GM12878 (cell line): Measurements from ENCODE around the gene SRP54. TPM values are rescaled to one million over a fixed set of nuclear protein-coding genes. Genes with fewer than 3 reads are reported as not detected.

Experiments used
- ATAC-seq: fragments of 200-7000 bp; cut with Tn5 transposase; 3 replicates; pipeline ENCODE4 v1.9.1; 2020; ENCODE audit warnings: mild to moderate bottlenecking, moderate library complexity
- BruUV-seq: library from RNA; stranded (reverse); fragments of 400-500 nt; replicated peaks from 2 replicates; lab custom pipeline; 2021; lab: Mats Ljungman, UMichigan
- CTCF ChIA-PET: fragments of 300-600 bp; sonication (Branson Sonifier 250); formaldehyde crosslinking; extraction: SDS; loops from one replicate; lab custom pipeline; 2021; ENCODE audit warnings: inconsistent platforms; lab: Yijun Ruan, JAX
- POLR2A ChIA-PET: fragments of 350-600 bp; formaldehyde crosslinking; extraction: SDS; loops from one replicate; lab custom pipeline; 2021; ENCODE audit warnings: inconsistent platforms; lab: Charles Lee
- RAD21 ChIA-PET: fragments of 300-600 bp; sonication (Branson Sonifier 250); formaldehyde crosslinking; loops from one replicate; lab custom pipeline; 2023; ENCODE audit warnings: antibody characterized with exemption; ENCODE audit not compliant: unreplicated experiment; lab: Charles Lee
- SMC1A ChIA-PET: fragments of 300-600 bp; sonication (Branson Sonifier 250); formaldehyde crosslinking; loops from one replicate; lab custom pipeline; 2023; ENCODE audit not compliant: unreplicated experiment, uncharacterized antibody; lab: Charles Lee
- DNase-seq: peaks from one replicate; pipeline ENCODE4 v3.0.0-alpha.2; 2011; ENCODE audit warnings: low read depth, low spot score
- FAIRE-seq: peaks from 3 replicates; lab custom pipeline; 2011; peaks lifted over from hg19 to GRCh38; lab: Jason Lieb, UNC
- H2AFZ ChIP-seq: 2 replicates; pipeline ENCODE4 v1.6.0; 2011; ENCODE audit warnings: low read depth, low read length, control low read depth; ENCODE audit not compliant: control insufficient read depth
- H3K27ac ChIP-seq: 2 replicates; pipeline ENCODE4 v1.5.1; 2011; ENCODE audit warnings: control low read depth; ENCODE audit not compliant: control insufficient read depth, insufficient read depth
- H3K27me3 ChIP-seq, 2 experiments: replicated peaks in 1 of 2; 2 replicates each; pipeline versions ENCODE4 v1.6.0 to v1.6.1; 2011; ENCODE audit warnings: low read length in 1 of 2; ENCODE audit not compliant: control insufficient read depth in 2 of 2, insufficient read depth in 2 of 2
- H3K36me3 ChIP-seq, 2 experiments: 2 replicates each; pipeline ENCODE4 v1.5.1; 2011; ENCODE audit warnings: low read length in 1 of 2; ENCODE audit not compliant: control insufficient read depth in 2 of 2, insufficient read depth in 2 of 2
- H3K4me1 ChIP-seq: 2 replicates; pipeline ENCODE4 v1.6.1; 2011; ENCODE audit warnings: mild to moderate bottlenecking, low read length, moderate library complexity, mixed read lengths; ENCODE audit not compliant: control insufficient read depth, insufficient read depth
- H3K4me2 ChIP-seq: 2 replicates; pipeline ENCODE4 v1.6.0; 2011; ENCODE audit warnings: control low read depth; ENCODE audit not compliant: control insufficient read depth, insufficient read depth
- H3K4me3 ChIP-seq: fragments of 200-600 bp; sonication (generic); 2 replicates; pipeline ENCODE4 v1.5.1; 2016
- H3K79me2 ChIP-seq: 2 replicates; pipeline ENCODE4 v1.6.0; 2011; ENCODE audit warnings: low read length; ENCODE audit not compliant: control insufficient read depth, insufficient read depth
- H3K9ac ChIP-seq: 2 replicates; pipeline ENCODE4 v1.8.0; 2011; ENCODE audit warnings: low read length, control low read depth, mixed read lengths; ENCODE audit not compliant: control insufficient read depth, insufficient read depth
- H3K9me3 ChIP-seq: replicated peaks from 3 replicates; pipeline ENCODE4 v1.5.1; 2011; ENCODE audit warnings: mild to moderate bottlenecking, low read length; ENCODE audit not compliant: control insufficient read depth, insufficient read depth
- H4K20me1 ChIP-seq: 2 replicates; pipeline ENCODE4 v1.6.0; 2011; ENCODE audit not compliant: control insufficient read depth, insufficient read depth
- FOXK2 ChIP-seq: fragments of 450-650 bp; IDR thresholded peaks from 2 replicates; pipeline ENCODE4 v1.6.1; 2017; ENCODE audit warnings: mild to moderate bottlenecking, moderate library complexity
- IRF4 ChIP-seq: IDR thresholded peaks from 2 replicates; pipeline ENCODE4 v1.6.1; 2011; ENCODE audit warnings: low read depth, low read length
- NFYA ChIP-seq: IDR thresholded peaks from 2 replicates; pipeline ENCODE4 v1.6.1; 2011; ENCODE audit warnings: low read depth, mild to moderate bottlenecking, low read length, improper control_type of control experiment, borderline replicate concordance
- NRF1 ChIP-seq: conservative IDR thresholded peaks from 2 replicates; pipeline ENCODE4 v1.6.1; 2011; ENCODE audit warnings: mild to moderate bottlenecking, low read depth, low read length, improper control_type of control experiment
- SIN3A ChIP-seq: IDR thresholded peaks from 2 replicates; pipeline ENCODE4 v1.6.1; 2012; ENCODE audit warnings: low read depth, low read length, improper control_type of control experiment
- SMC3 ChIP-seq: IDR thresholded peaks from 2 replicates; pipeline ENCODE4 v1.6.1; 2011; ENCODE audit warnings: low read length, improper control_type of control experiment, borderline replicate concordance
- SPI1 ChIP-seq: IDR thresholded peaks from 2 replicates; pipeline ENCODE4 v1.6.1; 2011; ENCODE audit warnings: low read depth, mild to moderate bottlenecking, low read length, moderate library complexity, borderline replicate concordance; ENCODE audit not compliant: insufficient read depth
- WGBS: methylation state at CpG from one replicate; pipeline ENCODE4 v1.1.6; 2016; ENCODE audit warnings: low lambda C conversion rate; ENCODE audit not compliant: insufficient replicate concordance, insufficient coverage; ENCODE audit errors: missing lambda C conversion rate; 5-methylcytosine and 5-hydroxymethylcytosine counted together
- in situ Hi-C: fragments of 300-500 bp; cut with MboI; formaldehyde crosslinking; loops from 9 replicates; pipeline ENCODE4 v1.14.3; 2018; ENCODE audit warnings: mixed read lengths
- intact Hi-C: fragments of 100-400 bp; cut with micrococcal nuclease; formaldehyde crosslinking; loops from one replicate; pipeline ENCODE4 v1.14.2; 2022; ENCODE audit not compliant: unreplicated experiment
- polyA plus RNA-seq, 11 experiments: library from polyadenylated mRNA; depleted of rRNA in 4 of 11; unstranded in 6 of 11; stranded (reverse) in 5 of 11; fragments of >200 nt; fragmentation: Nextera tagmentation in 4 of 11; fragmentation: Illumina TruSeq in 1 of 11; extraction: Ambion mirVana in 4 of 11; extraction: Trizol in 1 of 11; gene quantifications; 1 replicate in 1 of 11; 2 replicates in 10 of 11; pipeline versions ENCODE4 v1.2.1 to v1.2.3, GENCODE V29; 2011 to 2016; ENCODE audit warnings: inconsistent platforms in 2 of 11, missing spikeins in 2 of 11, low read depth in 1 of 11
- total RNA-seq, 4 experiments: library from RNA; depleted of rRNA in 3 of 4; stranded (reverse); fragments of >200 nt in 3 of 4; fragmentation: Illumina TruSeq in 1 of 4; extraction: Trizol in 1 of 4; gene quantifications; 2 replicates each; pipeline versions ENCODE4 v1.2.1 to v1.2.3, GENCODE V29; 2013 to 2021

The SRP54 gene
- total and polyA plus RNA-seq, 10 of the 15 experiments (the other 5 are each of a cell fraction or from before 2014, with no cell fraction given), result 54.1 to 130 (median 72.3) TPM

- H3K4me2 ChIP-seq, result no peak overlapping the region
- ChIA-PET RAD21 (interaction anchor here (1.1 kb wide), 1 partner anchor 46 kb away, joined by 3 read pairs; no protein-coding TSS in a partner anchor), CTCF (no interaction called here), POLR2A (no interaction called here)
- H3K36me3 ChIP-seq, result no peaks in the 10 kb centered on the region
- H2AFZ ChIP-seq, result no peak overlapping the region
- H3K9ac ChIP-seq, result no peak overlapping the region
- H4K20me1 ChIP-seq, result no peaks in the 10 kb centered on the region
- intact Hi-C loops, result no loop called here
- TF ChIP-seq NRF1 (no peak), SMC3 (no peak), IRF4 (no peak), FOXK2 (0 out of 2 replicates have a peak, but pooled peaks have one; percentile 23), SIN3A (no peak)
- TF ChIP-seq, all 136 proteins: peak for 1
- Histone ChIP-seq H3K4me3 (no peak overlapping the region), H3K4me1 (peaks cover 3% of the 10 kb centered on the region; the same call in 1 of the 2 replicates), H3K27ac (no peak overlapping the region), H3K9me3 (no peaks in the 10 kb centered on the region), H3K27me3 (no peaks in the 10 kb centered on the region), H3K79me2 (no peaks in the 10 kb centered on the region)
- no peak for FAIRE-seq
- in situ Hi-C loops, result no loop called here
- SMC1A ChIA-PET, result no interaction called here
- no peak for DNase-seq
- ATAC-seq, result no peak
- BruUV-seq, result no TSS peak
- WGBS, result 90% methylated on average over 5 of the region's 5 CpGs
Observed at GRCh38 chr14:34935488-34935887, 47.3 kb upstream of the SRP54 start.

- no peaks in the 10 kb centered on the region for H3K4me1 ChIP-seq
- intact Hi-C loops, result no loop called here
- H3K27me3 ChIP-seq, result no peaks in the 10 kb centered on the region
- H3K79me2 ChIP-seq, result no peaks in the 10 kb centered on the region
- RAD21 ChIA-PET, result interaction anchor here (0.8 kb wide), 1 partner anchor 46 kb away, joined by 3 read pairs; the partner anchor contains the start of gene SRP54
- H3K36me3 ChIP-seq, result no peaks in the 10 kb centered on the region
- in situ Hi-C loops, result no loop called here
- FAIRE-seq (peak; percentile 27), ATAC-seq (peak; percentile 73), DNase-seq (no peak)
- SMC1A ChIA-PET, result no interaction called here
- 55% methylated on average over 6 of the region's 6 CpGs for WGBS
- no peak overlapping the region for H3K4me3 ChIP-seq
- CTCF ChIA-PET, result no interaction called here
- H3K4me2 ChIP-seq, result no peak overlapping the region
- no peaks in the 10 kb centered on the region for H4K20me1 ChIP-seq
- no peak overlapping the region for H3K27ac ChIP-seq
- POLR2A ChIA-PET, result no interaction called here
- no TSS peak for BruUV-seq
- H3K9me3 ChIP-seq, result no peaks in the 10 kb centered on the region
- no peak overlapping the region for H3K9ac ChIP-seq
- TF ChIP-seq NFYA (no peak), SPI1 (peak; percentile 63; the same call in 1 of the 2 replicates)
- no peak overlapping the region for H2AFZ ChIP-seq
Observed at GRCh38 chr14:34937442-34937841, 45.4 kb upstream of the SRP54 start.
